ENCODE data around the gene CWF19L2.

The CWF19L2 gene

GRCh38 chr11:107439586-107440167 is 17.9 kb downstream of the CWF19L2 start:
- no peak for DNase-seq
- H3K27me3 ChIP-seq (ENCODE audit: insufficient read depth, low read length) = no peaks in the 10 kb centered on the region
- no peak overlapping the region for H4K8ac ChIP-seq (ENCODE audit: low read depth, low read length)
- no peaks in the 10 kb centered on the region for H3K9me3 ChIP-seq (ENCODE audit: insufficient read depth, low read depth, low read length)
- no peaks in the 10 kb centered on the region for H3K4me1 ChIP-seq (ENCODE audit: control insufficient read depth in 1 of 2, insufficient read depth in 2 of 2, low read length in 2 of 2)
- H2AFZ ChIP-seq (ENCODE audit: insufficient read depth, low read length, poor library complexity) = no peak overlapping the region
- H3K4me3 ChIP-seq (ENCODE audit: low read depth, low read length) = no peak overlapping the region
- H4K12ac ChIP-seq (ENCODE audit: low read depth, low read length) = no peak overlapping the region
- no peak overlapping the region for H3K18ac ChIP-seq (ENCODE audit: low read length)
- H2BK120ac ChIP-seq (ENCODE audit: insufficient read depth, low read length, poor library complexity) = no peak overlapping the region
- H2BK5ac ChIP-seq (ENCODE audit: low read depth, low read length, poor library complexity) = no peak overlapping the region
- no peak overlapping the region for H3K23ac ChIP-seq (ENCODE audit: low read length)
- H4K91ac ChIP-seq (ENCODE audit: low read depth, low read length) = no peak overlapping the region
- WGBS (ENCODE audit: extremely low coverage, insufficient coverage, insufficient read length) = no CpG with 5 or more reads among the region's 6 CpGs
- H3K4me2 ChIP-seq (ENCODE audit: low read length) = no peak overlapping the region
- H3K4ac ChIP-seq (ENCODE audit: low read depth, low read length) = no peak overlapping the region
- H3K14ac ChIP-seq (ENCODE audit: low read length) = no peak overlapping the region
- H3K36me3 ChIP-seq (ENCODE audit: control insufficient read depth in 1 of 2, insufficient read depth in 2 of 2, low read length in 2 of 2) = peaks cover 3 to 9% of the 10 kb centered on the region in 2 experiments
- H3K79me1 ChIP-seq (ENCODE audit: low read length) = no peaks in the 10 kb centered on the region
- H3K79me2 ChIP-seq (ENCODE audit: control insufficient read depth, insufficient read depth, low read length, poor library complexity) = no peaks in the 10 kb centered on the region
- H2AK5ac ChIP-seq (ENCODE audit: low read length) = no peak overlapping the region
- H3K9ac ChIP-seq (ENCODE audit: low read length) = no peak overlapping the region
- no peak overlapping the region for H3K27ac ChIP-seq (ENCODE audit: low read depth, low read length)
- no peak overlapping the region for H2BK12ac ChIP-seq (ENCODE audit: low read length)

- Histone ChIP-seq H3K4me1 (ENCODE audit: control insufficient read depth in 1 of 2, insufficient read depth in 2 of 2, low read length in 2 of 2) (no peaks in the 10 kb centered on the region), H3K4ac (ENCODE audit: low read depth, low read length) (no peak overlapping the region), H3K79me1 (ENCODE audit: low read length) (no peaks in the 10 kb centered on the region), H4K12ac (ENCODE audit: low read depth, low read length) (no peak overlapping the region), H3K4me3 (ENCODE audit: low read depth, low read length) (no peak overlapping the region), H3K27ac (ENCODE audit: low read depth, low read length) (no peak overlapping the region), H2BK12ac (ENCODE audit: low read length) (no peak overlapping the region), H3K9ac (ENCODE audit: low read length) (no peak overlapping the region), H3K79me2 (ENCODE audit: control insufficient read depth, insufficient read depth, low read length, poor library complexity) (no peaks in the 10 kb centered on the region), H3K18ac (ENCODE audit: low read length) (no peak overlapping the region), H4K8ac (ENCODE audit: low read depth, low read length) (no peak overlapping the region), H3K9me3 (ENCODE audit: insufficient read depth, low read depth, low read length) (no peaks in the 10 kb centered on the region), H2BK120ac (ENCODE audit: insufficient read depth, low read length, poor library complexity) (no peak overlapping the region), H4K91ac (ENCODE audit: low read depth, low read length) (no peak overlapping the region), H2BK5ac (ENCODE audit: low read depth, low read length, poor library complexity) (no peak overlapping the region), H3K4me2 (ENCODE audit: low read length) (no peak overlapping the region), H3K14ac (ENCODE audit: low read length) (no peak overlapping the region), H2AFZ (ENCODE audit: insufficient read depth, low read length, poor library complexity) (no peak overlapping the region), H3K27me3 (ENCODE audit: insufficient read depth, low read length) (no peaks in the 10 kb centered on the region), H3K36me3 (ENCODE audit: control insufficient read depth in 1 of 2, insufficient read depth in 2 of 2, low read length in 2 of 2) (peaks cover 3 to 9% of the 10 kb centered on the region in 2 experiments), H2AK5ac (ENCODE audit: low read length) (no peak overlapping the region), H3K23ac (ENCODE audit: low read length) (no peak overlapping the region)
- no CpG with 5 or more reads among the region's 1 CpG for WGBS (ENCODE audit: extremely low coverage, insufficient coverage, insufficient read length)
- no peak for DNase-seq
Observed at GRCh38 chr11:107438148-107438547, 19.5 kb downstream of the CWF19L2 start.

GRCh38 chr11:107430525-107430924 is 27.1 kb downstream of the CWF19L2 start:
- no peaks in the 10 kb centered on the region for H3K27me3 ChIP-seq (ENCODE audit: insufficient read depth, low read length)
- no peak overlapping the region for H3K27ac ChIP-seq (ENCODE audit: low read depth, low read length)
- WGBS (ENCODE audit: extremely low coverage, insufficient coverage, insufficient read length) = no CpG with 5 or more reads among the region's 3 CpGs
- H4K91ac ChIP-seq (ENCODE audit: low read depth, low read length) = no peak overlapping the region
- no peaks in the 10 kb centered on the region for H3K9me3 ChIP-seq (ENCODE audit: insufficient read depth, low read depth, low read length)
- H3K4me2 ChIP-seq (ENCODE audit: low read length) = no peak overlapping the region
- H3K14ac ChIP-seq (ENCODE audit: low read length) = no peak overlapping the region
- H3K4me1 ChIP-seq (ENCODE audit: control insufficient read depth in 1 of 2, insufficient read depth in 2 of 2, low read length in 2 of 2) = no peaks in the 10 kb centered on the region
- H2BK5ac ChIP-seq (ENCODE audit: low read depth, low read length, poor library complexity) = no peak overlapping the region
- no peak overlapping the region for H3K18ac ChIP-seq (ENCODE audit: low read length)
- H2AK5ac ChIP-seq (ENCODE audit: low read length) = no peak overlapping the region
- H3K23ac ChIP-seq (ENCODE audit: low read length) = no peak overlapping the region
- no peak overlapping the region for H2BK12ac ChIP-seq (ENCODE audit: low read length)
- no peaks in the 10 kb centered on the region for H3K36me3 ChIP-seq (ENCODE audit: control insufficient read depth in 1 of 2, insufficient read depth in 2 of 2, low read length in 2 of 2)
- no peak for DNase-seq
- H4K12ac ChIP-seq (ENCODE audit: low read depth, low read length) = no peak overlapping the region
- no peak overlapping the region for H2BK120ac ChIP-seq (ENCODE audit: insufficient read depth, low read length, poor library complexity)
- no peaks in the 10 kb centered on the region for H3K79me1 ChIP-seq (ENCODE audit: low read length)
- no peak overlapping the region for H4K8ac ChIP-seq (ENCODE audit: low read depth, low read length)
- no peak overlapping the region for H3K4ac ChIP-seq (ENCODE audit: low read depth, low read length)
- no peak overlapping the region for H2AFZ ChIP-seq (ENCODE audit: insufficient read depth, low read length, poor library complexity)
- no peaks in the 10 kb centered on the region for H3K79me2 ChIP-seq (ENCODE audit: control insufficient read depth, insufficient read depth, low read length, poor library complexity)
- H3K9ac ChIP-seq (ENCODE audit: low read length) = no peak overlapping the region
- no peak overlapping the region for H3K4me3 ChIP-seq (ENCODE audit: low read depth, low read length)

GRCh38 chr11:107427569-107428180 is 29.9 kb downstream of the CWF19L2 start:
- H3K4me3 ChIP-seq (ENCODE audit: low read depth, low read length) = no peak overlapping the region
- H4K91ac ChIP-seq (ENCODE audit: low read depth, low read length) = no peak overlapping the region
- H3K4me1 ChIP-seq (ENCODE audit: control insufficient read depth in 1 of 2, insufficient read depth in 2 of 2, low read length in 2 of 2) = no peaks in the 10 kb centered on the region
- no peaks in the 10 kb centered on the region for H3K79me1 ChIP-seq (ENCODE audit: low read length)
- no peak overlapping the region for H2AFZ ChIP-seq (ENCODE audit: insufficient read depth, low read length, poor library complexity)
- no peak overlapping the region for H3K18ac ChIP-seq (ENCODE audit: low read length)
- H3K9ac ChIP-seq (ENCODE audit: low read length) = no peak overlapping the region
- H2BK120ac ChIP-seq (ENCODE audit: insufficient read depth, low read length, poor library complexity) = no peak overlapping the region
- no peak overlapping the region for H4K8ac ChIP-seq (ENCODE audit: low read depth, low read length)
- no peak overlapping the region for H3K4ac ChIP-seq (ENCODE audit: low read depth, low read length)
- no peak overlapping the region for H4K12ac ChIP-seq (ENCODE audit: low read depth, low read length)
- H3K14ac ChIP-seq (ENCODE audit: low read length) = no peak overlapping the region
- H2BK5ac ChIP-seq (ENCODE audit: low read depth, low read length, poor library complexity) = no peak overlapping the region
- H3K79me2 ChIP-seq (ENCODE audit: control insufficient read depth, insufficient read depth, low read length, poor library complexity) = no peaks in the 10 kb centered on the region
- no peaks in the 10 kb centered on the region for H3K36me3 ChIP-seq (ENCODE audit: control insufficient read depth in 1 of 2, insufficient read depth in 2 of 2, low read length in 2 of 2)
- no peak for DNase-seq
- H3K27me3 ChIP-seq (ENCODE audit: insufficient read depth, low read length) = no peaks in the 10 kb centered on the region
- H3K27ac ChIP-seq (ENCODE audit: low read depth, low read length) = no peak overlapping the region
- H3K9me3 ChIP-seq (ENCODE audit: insufficient read depth, low read depth, low read length) = no peaks in the 10 kb centered on the region
- H3K23ac ChIP-seq (ENCODE audit: low read length) = no peak overlapping the region
- no CpG with 5 or more reads among the region's 2 CpGs for WGBS (ENCODE audit: extremely low coverage, insufficient coverage, insufficient read length)
- no peak overlapping the region for H2AK5ac ChIP-seq (ENCODE audit: low read length)
- no peak overlapping the region for H2BK12ac ChIP-seq (ENCODE audit: low read length)
- no peak overlapping the region for H3K4me2 ChIP-seq (ENCODE audit: low read length)

Data from trophoblast cell (in vitro differentiated cells and primary cell).